GM23248 (cell line): ENCODE data around the gene SERPINB2. TPM values are rescaled to one million over a fixed set of nuclear protein-coding genes. Genes with fewer than 3 reads are reported as not detected.
"Not testable (repeated sequence)": the region's sequence is repeated elsewhere in the genome, so short reads cannot be mapped to it uniquely, and the experiment has no call there.

ENCODE experiments used
- DNase-seq: peaks from one replicate; pipeline ENCODE4 v3.0.0-alpha.2; 2015
- H2AFZ ChIP-seq: fragments of 200-600 bp; sonication (generic); 2 replicates; pipeline ENCODE4 v1.6.1; 2016; ENCODE audit warnings: antibody characterized with exemption
- H3F3A ChIP-seq: fragments of 200-600 bp; sonication (generic); 2 replicates; pipeline ENCODE4 v1.6.1; 2016; ENCODE audit warnings: mild to moderate bottlenecking, antibody characterized with exemption, mixed run types; ENCODE audit not compliant: insufficient read depth
- H3K27ac ChIP-seq: fragments of 200-600 bp; sonication (generic); 2 replicates; pipeline ENCODE4 v1.5.1; 2016; ENCODE audit warnings: mild to moderate bottlenecking
- H3K27me3 ChIP-seq: fragments of 200-600 bp; sonication (generic); replicated peaks from 2 replicates; pipeline ENCODE4 v1.6.1; 2016; ENCODE audit warnings: mild to moderate bottlenecking; ENCODE audit not compliant: insufficient read depth
- H3K36me3 ChIP-seq: fragments of 200-600 bp; sonication (generic); 2 replicates; pipeline ENCODE4 v1.6.1; 2016; ENCODE audit warnings: low read depth, mild to moderate bottlenecking
- H3K4me1 ChIP-seq: fragments of 200-600 bp; sonication (generic); 2 replicates; pipeline ENCODE4 v1.6.1; 2016; ENCODE audit warnings: mild to moderate bottlenecking; ENCODE audit not compliant: insufficient read depth
- H3K4me2 ChIP-seq: fragments of 200-600 bp; sonication (generic); one replicate; pipeline ENCODE4 v1.6.1; 2016; ENCODE audit warnings: mild to moderate bottlenecking; ENCODE audit not compliant: unreplicated experiment
- H3K4me3 ChIP-seq: fragments of 200-600 bp; sonication (generic); 2 replicates; pipeline ENCODE4 v1.5.1; 2016; ENCODE audit warnings: mild to moderate bottlenecking
- H3K79me2 ChIP-seq: fragments of 200-600 bp; sonication (generic); 2 replicates; pipeline ENCODE4 v1.6.1; 2016; ENCODE audit warnings: mild to moderate bottlenecking; ENCODE audit not compliant: insufficient read depth
- H3K9ac ChIP-seq: fragments of 200-600 bp; sonication (generic); 2 replicates; pipeline ENCODE4 v1.6.1; 2016; ENCODE audit warnings: mild to moderate bottlenecking
- H3K9me2 ChIP-seq: fragments of 200-600 bp; sonication (generic); 2 replicates; pipeline ENCODE4 v1.6.1; 2016; ENCODE audit warnings: mixed run types, mild to moderate bottlenecking, moderate library complexity; ENCODE audit not compliant: insufficient read depth
- H3K9me3 ChIP-seq: fragments of 200-600 bp; sonication (generic); one replicate; pipeline ENCODE4 v1.6.1; 2017; ENCODE audit warnings: low read depth
- H4K20me1 ChIP-seq: fragments of 200-600 bp; sonication (generic); 2 replicates; pipeline ENCODE4 v1.6.0; 2016; ENCODE audit not compliant: insufficient read depth
- EZH2 ChIP-seq: fragments of 200-600 bp; sonication (generic); IDR thresholded peaks from 2 replicates; pipeline ENCODE4 v1.6.1; 2018; ENCODE audit warnings: antibody characterized with exemption, mild to moderate bottlenecking; ENCODE audit not compliant: insufficient read depth, poor library complexity, severe bottlenecking
- EZH2phosphoT487 ChIP-seq: fragments of 200-600 bp; sonication (generic); IDR thresholded peaks from 2 replicates; pipeline ENCODE4 v1.6.1; 2018; ENCODE audit warnings: antibody characterized with exemption, moderate library complexity, mild to moderate bottlenecking, low read depth; ENCODE audit not compliant: insufficient read depth
- WGBS, 2 experiments: methylation state at CpG; one replicate each; pipeline ENCODE4 v1.1.6; 2015 to 2017; ENCODE audit warnings: low lambda C conversion rate in 2 of 2, low coverage in 1 of 2; ENCODE audit errors: missing lambda C conversion rate in 2 of 2; 5-methylcytosine and 5-hydroxymethylcytosine counted together
- in situ Hi-C: fragments of 300-500 bp; cut with MboI; formaldehyde crosslinking; loops from 2 replicates; pipeline ENCODE4 v1.15.0; 2020
- polyA plus RNA-seq: library from polyadenylated mRNA; unstranded; fragments of >200 nt; fragmentation: Nextera tagmentation; extraction: Ambion mirVana; gene quantifications from 2 replicates; pipeline ENCODE4 v1.2.1, GENCODE V29; 2016
- total RNA-seq: library from RNA; depleted of rRNA; stranded (reverse); fragments of >200 nt; shearing (Covaris generic); gene quantifications from 2 replicates; pipeline ENCODE4 v1.2.3, GENCODE V29; 2014

Gene SERPINB2
- total and polyA plus RNA-seq, 2 experiments from 2014 or later: 6.1 to 10.7 TPM

GRCh38 chr18:63928331-63928730 lies 40.8 kb downstream of the SERPINB2 start:
- Histone ChIP-seq H2AFZ (no peak overlapping the region), H3K79me2 (no peaks in the 10 kb centered on the region), H3F3A (no peaks in the 10 kb centered on the region), H3K27ac (no peak overlapping the region), H3K4me1 (peaks cover 15% of the 10 kb centered on the region), H3K27me3 (no peaks in the 10 kb centered on the region), H3K4me2 (no peak overlapping the region), H3K9me2 (0 out of 2 replicates have a peak, but pooled peaks cover 7% of the 10 kb centered on the region), H3K9me3 (no peaks in the 10 kb centered on the region), H3K9ac (no peak overlapping the region), H4K20me1 (no peaks in the 10 kb centered on the region), H3K36me3 (no peaks in the 10 kb centered on the region), H3K4me3 (no peak overlapping the region)
- no peak for TF ChIP-seq EZH2phosphoT487
- TF ChIP-seq EZH2: no peak
- no peak for DNase-seq
- in situ Hi-C loops: no loop called here
- WGBS, 2 experiments: 77% methylated on average over 8 of the region's 8 CpGs

- H4K20me1 ChIP-seq, H3K36me3 ChIP-seq, H3K4me3 ChIP-seq, H3K9ac ChIP-seq, DNase-seq, H2AFZ ChIP-seq, H3K79me2 ChIP-seq, H3K27ac ChIP-seq, H3F3A ChIP-seq, H3K4me1 ChIP-seq, H3K9me2 ChIP-seq, H3K9me3 ChIP-seq, H3K27me3 ChIP-seq, in situ Hi-C loops, H3K4me2 ChIP-seq: not testable (repeated sequence)
These were observed 41.9 kb downstream of the SERPINB2 start for GRCh38 chr18:63929369-63929768.

GRCh38 chr18:63930773-63931354 lies 43.4 kb downstream of the SERPINB2 start:
- no peak for DNase-seq
- H3K4me2 ChIP-seq: no peak overlapping the region
- no peak overlapping the region for H3K9ac ChIP-seq
- no peaks in the 10 kb centered on the region for H3K79me2 ChIP-seq
- WGBS, 2 experiments: 88 to 96% methylated on average over 3 of the region's 3 CpGs
- H3K36me3 ChIP-seq: no peaks in the 10 kb centered on the region
- no peaks in the 10 kb centered on the region for H3K4me1 ChIP-seq
- H3K27ac ChIP-seq: no peak overlapping the region
- no peaks in the 10 kb centered on the region for H3K27me3 ChIP-seq
- H3K9me2 ChIP-seq: no peaks in the 10 kb centered on the region
- no peaks in the 10 kb centered on the region for H4K20me1 ChIP-seq
- H3K9me3 ChIP-seq: no peaks in the 10 kb centered on the region
- no peak overlapping the region for H3K4me3 ChIP-seq
- H2AFZ ChIP-seq: no peak overlapping the region
- no peaks in the 10 kb centered on the region for H3F3A ChIP-seq
- TF ChIP-seq EZH2 (no peak), EZH2phosphoT487 (no peak)
- in situ Hi-C loops: loop anchor here (10.0 kb wide), 1 partner anchor 86 kb away; no protein-coding TSS in a partner anchor

- H3K36me3 ChIP-seq: no peaks in the 10 kb centered on the region
- no peaks in the 10 kb centered on the region for H3K27me3 ChIP-seq
- peak overlapping the region; percentile 75 for H3K9ac ChIP-seq
- in situ Hi-C loops: loop anchor here (10.0 kb wide), 1 partner anchor 92 kb away; no protein-coding TSS in a partner anchor
- 1 to 4% methylated on average over 40 to 54 of the region's 54 CpGs for WGBS, 2 experiments
- H3K79me2 ChIP-seq: no peaks in the 10 kb centered on the region
- peak overlapping the region; percentile 87 for H3K4me2 ChIP-seq
- H3F3A ChIP-seq: 0 out of 2 replicates have a peak, but pooled peaks cover 12% of the 10 kb centered on the region
- H3K27ac ChIP-seq: no peak overlapping the region
- H3K9me2 ChIP-seq: no peaks in the 10 kb centered on the region
- H4K20me1 ChIP-seq: no peaks in the 10 kb centered on the region
- DNase-seq: peak; percentile 92
- no peaks in the 10 kb centered on the region for H3K4me1 ChIP-seq
- peak overlapping the region; percentile 86 for H3K4me3 ChIP-seq
- no peaks in the 10 kb centered on the region for H3K9me3 ChIP-seq
- H2AFZ ChIP-seq: peak overlapping the region; percentile 99
- TF ChIP-seq EZH2 (no peak), EZH2phosphoT487 (no peak)
These were observed 48.8 kb downstream of the SERPINB2 start for GRCh38 chr18:63936156-63936931.
